ENCODE results near the gene ZDHHC11B.
"Not testable (repeated sequence)": the region's sequence is repeated elsewhere in the genome, so short reads cannot be mapped to it uniquely, and the experiment has no call there.

DNA sequence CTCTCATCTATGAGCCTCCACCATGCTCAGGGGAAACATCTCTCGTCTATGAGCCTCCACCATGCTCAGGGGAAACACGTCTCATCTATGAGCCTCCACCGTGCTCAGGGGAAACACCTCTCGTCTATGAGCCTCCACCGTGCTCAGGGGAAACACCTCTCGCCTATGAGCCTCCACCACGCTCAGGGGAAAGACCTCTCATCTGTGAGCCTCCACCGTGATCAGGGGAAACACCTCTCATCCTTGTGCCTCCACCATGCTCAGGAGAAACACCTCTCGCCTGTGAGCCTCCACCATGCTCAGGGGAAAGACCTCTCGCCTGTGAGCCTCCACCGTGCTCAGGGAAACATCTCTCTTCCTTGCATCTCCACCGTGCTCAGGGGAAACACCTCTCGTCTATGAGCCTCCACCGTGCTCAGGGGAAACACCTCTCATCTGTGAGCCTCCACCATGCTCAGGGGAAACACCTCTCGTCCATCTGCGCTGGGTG, 30.3 kb downstream of the ZDHHC11B start:
- TF ChIP-seq, protein P1, sequence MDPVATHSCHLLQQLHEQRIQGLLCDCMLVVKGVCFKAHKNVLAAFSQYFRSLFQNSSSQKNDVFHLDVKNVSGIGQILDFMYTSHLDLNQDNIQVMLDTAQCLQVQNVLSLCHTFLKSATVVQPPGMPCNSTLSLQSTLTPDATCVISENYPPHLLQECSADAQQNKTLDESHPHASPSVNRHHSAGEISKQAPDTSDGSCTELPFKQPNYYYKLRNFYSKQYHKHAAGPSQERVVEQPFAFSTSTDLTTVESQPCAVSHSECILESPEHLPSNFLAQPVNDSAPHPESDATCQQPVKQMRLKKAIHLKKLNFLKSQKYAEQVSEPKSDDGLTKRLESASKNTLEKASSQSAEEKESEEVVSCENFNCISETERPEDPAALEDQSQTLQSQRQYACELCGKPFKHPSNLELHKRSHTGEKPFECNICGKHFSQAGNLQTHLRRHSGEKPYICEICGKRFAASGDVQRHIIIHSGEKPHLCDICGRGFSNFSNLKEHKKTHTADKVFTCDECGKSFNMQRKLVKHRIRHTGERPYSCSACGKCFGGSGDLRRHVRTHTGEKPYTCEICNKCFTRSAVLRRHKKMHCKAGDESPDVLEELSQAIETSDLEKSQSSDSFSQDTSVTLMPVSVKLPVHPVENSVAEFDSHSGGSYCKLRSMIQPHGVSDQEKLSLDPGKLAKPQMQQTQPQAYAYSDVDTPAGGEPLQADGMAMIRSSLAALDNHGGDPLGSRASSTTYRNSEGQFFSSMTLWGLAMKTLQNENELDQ (CRISPR knock-in tag; IDR thresholded peaks at IDR 0.05; ENCODE audit: borderline replicate concordance), result not testable (repeated sequence)
- TF ChIP-seq SIN3A (IDR thresholded peaks at IDR 0.05; ENCODE audit: borderline replicate concordance, low read depth, low read length); ZNF501 (CRISPR knock-in tag; IDR thresholded peaks at IDR 0.05); MBD4 (IDR thresholded peaks at IDR 0.05; ENCODE audit: borderline replicate concordance, low read length); YEATS4 (CRISPR knock-in tag; IDR thresholded peaks at IDR 0.05; ENCODE audit: borderline replicate concordance); RARG (CRISPR knock-in tag; IDR thresholded peaks at IDR 0.05; ENCODE audit: low read depth); ASH2L (IDR thresholded peaks at IDR 0.05; ENCODE audit: insufficient read length, low read depth, low read length); ZNF780A (CRISPR knock-in tag; IDR thresholded peaks at IDR 0.05): not testable (repeated sequence)
- TF ChIP-seq, protein P2, sequence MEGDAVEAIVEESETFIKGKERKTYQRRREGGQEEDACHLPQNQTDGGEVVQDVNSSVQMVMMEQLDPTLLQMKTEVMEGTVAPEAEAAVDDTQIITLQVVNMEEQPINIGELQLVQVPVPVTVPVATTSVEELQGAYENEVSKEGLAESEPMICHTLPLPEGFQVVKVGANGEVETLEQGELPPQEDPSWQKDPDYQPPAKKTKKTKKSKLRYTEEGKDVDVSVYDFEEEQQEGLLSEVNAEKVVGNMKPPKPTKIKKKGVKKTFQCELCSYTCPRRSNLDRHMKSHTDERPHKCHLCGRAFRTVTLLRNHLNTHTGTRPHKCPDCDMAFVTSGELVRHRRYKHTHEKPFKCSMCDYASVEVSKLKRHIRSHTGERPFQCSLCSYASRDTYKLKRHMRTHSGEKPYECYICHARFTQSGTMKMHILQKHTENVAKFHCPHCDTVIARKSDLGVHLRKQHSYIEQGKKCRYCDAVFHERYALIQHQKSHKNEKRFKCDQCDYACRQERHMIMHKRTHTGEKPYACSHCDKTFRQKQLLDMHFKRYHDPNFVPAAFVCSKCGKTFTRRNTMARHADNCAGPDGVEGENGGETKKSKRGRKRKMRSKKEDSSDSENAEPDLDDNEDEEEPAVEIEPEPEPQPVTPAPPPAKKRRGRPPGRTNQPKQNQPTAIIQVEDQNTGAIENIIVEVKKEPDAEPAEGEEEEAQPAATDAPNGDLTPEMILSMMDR (CRISPR knock-in tag; IDR thresholded peaks at IDR 0.05), result not testable (repeated sequence)
